Endothelial cell of umbilical vein (primary cell): ENCODE measurements around the gene SLC35E4. TPM values are rescaled to one million over a fixed set of nuclear protein-coding genes. Genes with fewer than 3 reads are reported as not detected.
A peak's percentile ranks its signal among the peaks of the same experiment; 100 is the strongest.

ENCODE experiments used
- BruUV-seq: library from RNA; stranded (reverse); fragments of 400-500 nt; replicated peaks from 2 replicates; lab custom pipeline; 2021; lab: Mats Ljungman, UMichigan
- CTCF ChIA-PET: fragments of 300-600, 350-600 bp; sonication (Branson Sonifier 250); formaldehyde crosslinking; loops from one replicate; lab custom pipeline; 2021; ENCODE audit warnings: antibody characterized with exemption, inconsistent platforms; lab: Charles Lee
- POLR2A ChIA-PET: fragments of 300-600, 350-600 bp; sonication (Branson Sonifier 250); formaldehyde crosslinking; loops from one replicate; lab custom pipeline; 2021; ENCODE audit warnings: antibody characterized with exemption, inconsistent platforms; lab: Charles Lee
- DNase-seq: peaks from one replicate; pipeline ENCODE4 v3.0.0-alpha.2; 2011; ENCODE audit warnings: low read depth, low spot score
- FAIRE-seq: peaks from 2 replicates; lab custom pipeline; 2011; peaks lifted over from hg19 to GRCh38; lab: Jason Lieb, UNC
- H2AFZ ChIP-seq: 2 replicates; pipeline ENCODE4 v1.6.0; 2012; ENCODE audit warnings: low read depth, low read length, control low read depth, inconsistent platforms
- H3K27ac ChIP-seq: 2 replicates; pipeline ENCODE4 v1.5.1; 2011; ENCODE audit warnings: low read depth, mild to moderate bottlenecking, control low read depth, low read length, moderate library complexity; ENCODE audit not compliant: insufficient read depth
- H3K27me3 ChIP-seq, 2 experiments: 2 replicates each; pipeline versions ENCODE4 v1.6.0 to v1.6.1; 2011; ENCODE audit warnings: low read length in 2 of 2, mixed read lengths in 1 of 2; ENCODE audit not compliant: control insufficient read depth in 2 of 2, insufficient read depth in 2 of 2
- H3K36me3 ChIP-seq, 2 experiments: 2 replicates in 1 of 2; 3 replicates in 1 of 2; pipeline ENCODE4 v1.5.1; 2011; ENCODE audit warnings: low read length in 2 of 2, mild to moderate bottlenecking in 1 of 2, moderate library complexity in 1 of 2; ENCODE audit not compliant: control insufficient read depth in 2 of 2, insufficient read depth in 2 of 2; ENCODE audit errors: extremely low read depth in 1 of 2
- H3K4me1 ChIP-seq: 3 replicates; pipeline ENCODE4 v1.5.1; 2011; ENCODE audit warnings: mild to moderate bottlenecking, low read length; ENCODE audit not compliant: control insufficient read depth, insufficient read depth; ENCODE audit errors: extremely low read depth
- H3K4me2 ChIP-seq: 2 replicates; pipeline ENCODE4 v1.6.1; 2011; ENCODE audit warnings: low read length, control low read depth, mixed read lengths; ENCODE audit not compliant: insufficient read depth
- H3K4me3 ChIP-seq, 3 experiments: fragments of 200-600 bp in 1 of 3; sonication (generic), shearing (Covaris generic) in 1 of 3; replicated peaks in 1 of 3; 2 replicates each; pipeline ENCODE4 v1.5.1; 2011 to 2016; ENCODE audit warnings: control low read depth in 3 of 3, low read length in 3 of 3, mild to moderate bottlenecking in 2 of 3, inconsistent platforms in 1 of 3, low read depth in 1 of 3, moderate library complexity in 1 of 3; ENCODE audit not compliant: insufficient read depth in 1 of 3
- H3K79me2 ChIP-seq: 2 replicates; pipeline ENCODE4 v1.6.0; 2012; ENCODE audit warnings: low read length, inconsistent platforms; ENCODE audit not compliant: control insufficient read depth, insufficient read depth
- H3K9ac ChIP-seq: replicated peaks from 2 replicates; pipeline ENCODE3; 2011; ENCODE audit warnings: low read length, control low read depth; ENCODE audit not compliant: insufficient read depth; ENCODE audit errors: extremely low read depth
- H3K9me1 ChIP-seq: replicated peaks from 3 replicates; pipeline ENCODE4 v1.6.0; 2011; ENCODE audit warnings: mild to moderate bottlenecking, low read length; ENCODE audit not compliant: control insufficient read depth, insufficient read depth; ENCODE audit errors: extremely low read depth
- H3K9me3 ChIP-seq: replicated peaks from 2 replicates; pipeline ENCODE4 v1.5.1; 2012; ENCODE audit warnings: low read length, inconsistent platforms; ENCODE audit not compliant: control insufficient read depth, insufficient read depth
- H4K20me1 ChIP-seq: replicated peaks from 2 replicates; pipeline ENCODE3; 2011; ENCODE audit warnings: mild to moderate bottlenecking, low read length; ENCODE audit not compliant: control insufficient read depth, insufficient read depth; ENCODE audit errors: extremely low read depth
- CTCF ChIP-seq, 2 donors: IDR thresholded peaks; 1 replicate in 1 of 2; 2 replicates in 1 of 2; pipeline ENCODE4 v1.5.1; 2011; ENCODE audit warnings: low read length in 2 of 2, mild to moderate bottlenecking in 2 of 2, moderate library complexity in 2 of 2, control low read depth in 1 of 2, inconsistent platforms in 1 of 2, low read depth in 1 of 2; ENCODE audit not compliant: insufficient read depth in 1 of 2; ENCODE audit errors: extremely low read depth in 1 of 2
- GATA2 ChIP-seq: IDR thresholded peaks from 2 replicates; pipeline ENCODE4 v1.7.0; 2011; ENCODE audit warnings: low read depth, mild to moderate bottlenecking, moderate library complexity, mixed read lengths, low read length; ENCODE audit not compliant: insufficient read length, insufficient read depth
- JUN ChIP-seq: IDR thresholded peaks from 2 replicates; pipeline ENCODE4 v1.6.1; 2011; ENCODE audit warnings: borderline replicate concordance, low read depth; ENCODE audit not compliant: insufficient read length, insufficient read depth
- POLR2AphosphoS5 ChIP-seq: IDR thresholded peaks from 2 replicates; pipeline ENCODE4 v1.6.1; 2012; ENCODE audit warnings: low read depth, mild to moderate bottlenecking, control low read depth, low read length, moderate library complexity; ENCODE audit not compliant: insufficient read depth
- dilution Hi-C: fragments of 300-500 bp; cut with MboI; formaldehyde crosslinking; loops from one replicate; pipeline ENCODE4 v1.15.0; 2019; ENCODE audit warnings: low sequenced_read_pairs; ENCODE audit not compliant: extremely low pct_ligation_motif_present
- intact Hi-C: fragments of 100-400 bp; cut with micrococcal nuclease; formaldehyde crosslinking; loops from one replicate; pipeline ENCODE4 v1.10.0; 2022
- polyA plus RNA-seq, 4 experiments: library from polyadenylated mRNA; depleted of rRNA in 3 of 4; stranded (reverse) in 3 of 4; unstranded in 1 of 4; fragments of >200 nt; gene quantifications; 2 replicates each; pipeline versions ENCODE4 v1.2.1 to v1.2.3, GENCODE V29; 2011 to 2012; ENCODE audit warnings: missing spikeins in 1 of 4
- total RNA-seq: library from RNA; stranded (reverse); gene quantifications from 2 replicates; pipeline ENCODE4 v1.2.3, GENCODE V29; 2021

The SLC35E4 gene
- total and polyA plus RNA-seq, 2 donors (not counting 3 experiments of a cell fraction or from before 2014, with no cell fraction given), result 10.7 to 15.3 TPM

- H3K27ac ChIP-seq, result no peak overlapping the region
- no peak overlapping the region for H3K9ac ChIP-seq
- peaks cover 5% of the 10 kb centered on the region for H3K4me1 ChIP-seq
- no peaks in the 10 kb centered on the region for H3K79me2 ChIP-seq
- H4K20me1 ChIP-seq, result no peaks in the 10 kb centered on the region
- FAIRE-seq, result peak; percentile 26
- H3K4me2 ChIP-seq, result no peak overlapping the region
- intact Hi-C loops (loop anchor here (1.0 to 10.0 kb wide), 3 partner anchors 44 to 177 kb away; partner anchors contain the start of gene MTFP1), dilution Hi-C loops (no loop called here)
- H3K9me3 ChIP-seq, result no peaks in the 10 kb centered on the region
- no peak overlapping the region for H2AFZ ChIP-seq
- BruUV-seq, result no TSS peak
- no peak overlapping the region for H3K4me3 ChIP-seq
- TF ChIP-seq CTCF (IDR thresholded peaks at IDR 0.05; ENCODE audit: extremely low read depth in 1 of 2, insufficient read depth in 1 of 2, low read depth in 1 of 2, low read length in 2 of 2) (peak; percentile 17 to 53), GATA2 (no peak)
- no peaks in the 10 kb centered on the region for H3K9me1 ChIP-seq
- H3K27me3 ChIP-seq, result no peaks in the 10 kb centered on the region
- DNase-seq, result peak; percentile 26
- ChIA-PET POLR2A (interaction anchor here (0.5 kb wide), 1 partner anchor 61 kb away, joined by 4 read pairs; no protein-coding TSS in a partner anchor), CTCF (interaction anchor here (0.5 to 2.2 kb wide), 17 partner anchors 10 to 211 kb away, joined by 3 to 15 read pairs (median 3); partner anchors contain the start of genes PES1 and SLC35E4)
- peaks cover 0 to 2% of the 10 kb centered on the region in 2 experiments for H3K36me3 ChIP-seq
Observed at GRCh38 chr22:30602049-30602448, 33.5 kb upstream of the SLC35E4 start.

- H3K27ac ChIP-seq, result no peak overlapping the region
- no peak overlapping the region for H3K4me3 ChIP-seq
- dilution Hi-C loops (no loop called here), intact Hi-C loops (loop anchor here (10.0 kb wide), 1 partner anchor 179 kb away; the partner anchor contains the start of gene MTFP1)
- H3K9ac ChIP-seq, result no peak overlapping the region
- H3K9me3 ChIP-seq, result no peaks in the 10 kb centered on the region
- TF ChIP-seq JUN, result no peak
- no peak for TF ChIP-seq POLR2AphosphoS5
- TF ChIP-seq GATA2, result no peak
- peaks cover 0 to 2% of the 10 kb centered on the region in 2 experiments for H3K36me3 ChIP-seq
- CTCF ChIA-PET, result interaction anchor here (0.8 to 1.6 kb wide), 3 partner anchors 11 to 159 kb away, joined by 3 to 7 read pairs (median 3); no protein-coding TSS in a partner anchor
- POLR2A ChIA-PET, result interaction anchor here (0.8 kb wide), 1 partner anchor 8 kb away, joined by 3 read pairs; no protein-coding TSS in a partner anchor
- peaks cover 22% of the 10 kb centered on the region for H3K4me1 ChIP-seq
- H2AFZ ChIP-seq, result no peak overlapping the region
- H3K4me2 ChIP-seq, result no peak overlapping the region
- DNase-seq, result no peak
- no peak for FAIRE-seq
- H3K79me2 ChIP-seq, result no peaks in the 10 kb centered on the region
- no TSS peak for BruUV-seq
- H3K27me3 ChIP-seq, result no peaks in the 10 kb centered on the region
- no peaks in the 10 kb centered on the region for H3K9me1 ChIP-seq
- H4K20me1 ChIP-seq, result no peaks in the 10 kb centered on the region
Observed at GRCh38 chr22:30603801-30604200, 31.8 kb upstream of the SLC35E4 start.
